GM21619 (cell line): ENCODE data around the gene COLEC12.

Experiments
- ATAC-seq: cut with Tn5 transposase; IDR thresholded peaks from one replicate; pipeline ENCODE4 v1.9.1; 2021; ENCODE audit not compliant: unreplicated experiment

The COLEC12 gene

DNA sequence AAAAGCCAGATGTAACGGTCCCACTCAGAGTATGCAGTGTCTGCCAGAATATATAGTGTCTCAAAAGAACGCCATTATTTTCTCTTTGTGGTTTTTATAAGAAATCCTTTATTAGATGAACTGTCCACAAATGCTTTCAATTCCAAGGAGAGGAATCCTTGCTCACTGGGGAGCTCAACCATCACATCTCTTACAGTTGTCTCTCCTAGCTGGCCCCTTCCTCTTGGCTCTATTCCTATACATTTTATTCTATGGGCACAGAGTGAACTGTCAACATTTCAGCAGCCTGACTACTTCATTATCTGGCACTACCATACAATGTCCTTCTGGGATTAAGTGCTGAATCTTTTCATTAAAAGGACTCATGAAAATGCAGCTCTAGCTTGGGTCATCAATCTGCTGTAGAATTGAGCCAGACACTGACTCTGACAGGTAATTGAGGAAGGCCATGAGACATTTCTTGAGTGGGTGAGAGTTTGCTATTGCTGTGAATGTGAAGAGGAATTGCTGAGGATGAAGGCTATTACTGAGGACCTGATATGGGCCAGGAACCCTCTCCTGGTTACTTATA, 136.2 kb downstream of the COLEC12 start:
- ATAC-seq = no peak

DNA sequence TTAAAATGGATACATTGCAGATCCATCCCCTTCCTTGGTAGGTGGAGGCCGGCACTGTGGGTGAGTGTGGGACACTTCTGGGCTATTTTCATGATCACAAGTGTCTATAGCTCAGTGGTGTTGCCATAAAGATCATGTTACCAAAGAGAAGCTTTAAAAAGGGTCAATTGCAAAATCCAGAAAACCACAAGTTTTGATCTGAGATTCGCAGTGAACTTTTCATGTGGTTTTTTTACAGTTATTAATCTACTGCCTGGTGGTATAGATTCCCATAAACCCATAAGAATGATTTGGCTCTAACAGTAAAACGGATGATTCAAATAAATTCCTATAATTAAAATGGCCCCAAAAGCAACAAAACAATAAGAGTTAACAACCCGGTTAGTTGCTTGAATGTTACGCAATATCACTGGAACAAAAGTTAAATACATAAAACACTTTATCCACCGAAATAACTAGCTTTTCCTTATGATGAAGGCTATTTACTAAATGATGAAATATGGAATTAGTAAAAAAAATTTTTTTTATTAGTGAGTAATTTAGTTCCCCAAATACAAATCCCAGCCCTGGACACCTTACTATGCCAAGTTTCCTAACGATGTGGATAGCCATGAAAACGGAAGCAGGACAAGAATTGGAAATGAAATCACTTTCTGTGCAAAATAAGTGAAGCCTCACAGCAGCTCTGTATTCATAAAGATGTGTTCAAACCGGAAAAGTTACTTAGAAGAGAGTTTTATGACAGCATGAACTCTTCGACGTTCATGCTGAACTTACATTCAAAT, 137.0 kb downstream of the COLEC12 start:
- ATAC-seq = no peak

DNA sequence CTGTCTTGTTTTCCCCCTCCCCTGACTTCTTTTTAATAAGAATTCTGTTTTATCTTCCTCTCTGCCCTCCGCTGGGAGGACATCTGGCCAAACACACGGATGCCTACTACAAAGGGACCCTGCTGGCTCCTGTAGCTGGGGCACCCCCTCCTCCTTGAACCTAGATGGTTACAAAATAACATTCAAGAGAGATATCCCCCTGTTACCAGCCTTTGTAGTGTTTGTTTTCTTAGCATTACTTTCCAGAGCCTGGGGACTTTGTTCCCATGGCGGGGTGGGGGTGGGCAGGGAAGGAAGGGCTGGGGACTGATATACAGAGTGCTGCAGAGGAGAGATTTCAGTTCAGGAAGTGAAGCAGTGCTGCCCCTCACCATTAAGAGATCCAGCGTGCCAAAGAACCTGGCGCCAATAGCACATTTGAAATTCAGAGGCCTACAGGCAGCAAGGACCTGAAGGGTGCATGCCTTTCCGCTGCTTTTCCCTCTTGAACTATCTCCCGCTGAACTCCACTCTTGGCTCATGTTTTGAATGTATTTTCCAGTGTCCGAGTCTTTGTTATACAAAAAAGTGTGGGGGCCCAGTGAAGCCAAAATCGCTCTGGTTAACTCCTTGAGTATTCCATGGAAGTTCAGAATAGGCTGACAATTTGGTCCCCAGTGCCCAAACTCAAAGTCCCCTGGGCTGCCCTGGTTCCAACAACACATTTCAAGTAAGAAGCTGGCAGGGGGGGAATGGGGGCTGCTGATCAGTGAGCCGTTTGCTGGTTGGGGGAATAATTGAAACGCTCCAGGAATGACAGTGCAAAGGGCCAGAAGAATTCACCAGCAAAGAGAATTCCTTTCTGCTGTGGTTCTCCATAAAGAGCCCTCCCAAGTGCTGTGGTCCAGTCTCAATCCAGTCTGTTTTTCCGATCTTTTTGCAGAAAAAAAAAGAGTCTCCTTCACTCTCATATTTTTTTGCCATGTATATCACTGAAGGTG, 137.9 kb downstream of the COLEC12 start:
- no peak for ATAC-seq

DNA sequence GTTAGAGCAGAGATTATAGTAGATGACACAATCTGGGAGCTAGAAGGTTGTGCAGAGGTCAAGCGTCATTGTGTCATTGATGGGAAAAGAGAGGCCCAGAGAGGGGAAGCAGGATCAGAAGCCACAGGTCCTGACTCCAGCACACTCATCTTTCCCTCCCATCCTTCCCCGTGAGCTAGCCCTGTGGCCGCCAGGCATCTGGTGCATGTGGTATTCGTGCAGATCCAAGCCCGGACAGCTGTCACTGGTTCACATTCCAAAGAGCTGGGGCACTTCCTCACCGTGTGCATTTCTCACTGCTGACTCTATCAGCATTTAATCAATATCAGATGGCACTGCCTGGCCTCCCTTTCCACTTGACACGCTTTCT, 138.6 kb downstream of the COLEC12 start:
- ATAC-seq = no peak

DNA sequence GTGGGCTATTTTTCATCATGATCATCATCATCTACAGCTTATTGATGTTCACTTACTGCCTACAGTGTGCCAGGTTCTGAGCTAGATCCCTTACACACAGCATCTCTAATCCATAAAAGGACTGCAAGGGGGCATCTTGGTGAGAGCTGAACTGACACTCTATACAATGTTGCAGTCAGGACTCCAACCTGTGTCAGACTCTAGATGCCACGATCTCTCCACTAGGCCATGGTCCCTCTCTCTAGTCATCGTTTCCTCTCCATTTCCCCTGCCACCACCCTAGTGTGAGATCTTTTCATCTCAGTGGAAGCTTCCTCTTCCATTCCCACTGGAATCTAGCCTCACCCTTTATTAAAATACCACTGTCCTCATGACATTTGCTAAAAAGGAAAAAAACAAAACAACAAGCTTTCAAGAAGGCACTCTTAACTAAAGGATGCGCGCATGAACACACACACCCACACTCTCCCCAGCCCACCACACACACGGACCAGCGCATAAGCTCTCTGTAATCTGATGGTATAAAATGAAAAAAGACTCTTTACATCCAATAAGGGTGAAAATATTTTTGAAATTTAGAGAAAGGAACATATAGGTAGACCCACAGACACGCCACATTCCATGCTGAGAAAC, 139.3 kb downstream of the COLEC12 start:
- ATAC-seq = no peak

DNA sequence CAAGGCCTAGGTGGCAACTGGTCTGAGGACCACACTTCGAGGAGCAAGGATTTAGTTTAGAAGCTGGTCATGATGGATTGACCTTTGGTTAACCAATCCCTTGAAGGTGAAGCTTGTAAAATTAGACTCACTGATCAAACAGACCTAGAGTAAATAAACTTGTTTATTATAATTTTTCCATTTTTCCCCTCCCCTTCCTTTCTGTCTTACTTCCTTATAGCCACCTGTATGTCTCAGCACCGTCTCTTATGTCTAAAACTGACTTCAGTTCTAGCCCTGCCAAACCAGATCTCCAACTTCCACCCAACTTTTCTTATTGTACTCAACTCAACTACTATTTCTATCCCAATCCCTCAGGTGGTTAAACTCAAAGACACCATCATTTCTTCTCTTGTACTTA, 139.8 kb downstream of the COLEC12 start:
- ATAC-seq = no peak

DNA sequence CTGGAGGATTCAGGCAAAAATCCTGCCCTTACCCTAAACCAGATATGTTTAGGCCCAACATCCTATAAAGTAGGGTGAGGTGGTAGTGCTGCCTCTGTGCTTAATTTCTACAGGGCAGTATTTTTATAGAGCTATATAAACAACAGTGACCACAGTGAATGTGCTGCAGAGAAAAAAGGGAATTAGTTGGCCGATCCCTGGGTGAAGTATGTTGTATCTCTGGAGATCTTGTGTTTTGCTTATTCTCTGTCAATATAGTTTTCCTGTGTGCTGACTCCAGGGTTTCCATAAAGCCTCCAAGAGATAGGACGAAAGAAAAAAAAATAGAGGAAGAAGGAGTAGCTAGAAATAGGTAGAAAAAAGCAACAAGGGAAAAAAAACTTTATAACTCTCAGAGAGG, 143.7 kb downstream of the COLEC12 start:
- no peak for ATAC-seq

DNA sequence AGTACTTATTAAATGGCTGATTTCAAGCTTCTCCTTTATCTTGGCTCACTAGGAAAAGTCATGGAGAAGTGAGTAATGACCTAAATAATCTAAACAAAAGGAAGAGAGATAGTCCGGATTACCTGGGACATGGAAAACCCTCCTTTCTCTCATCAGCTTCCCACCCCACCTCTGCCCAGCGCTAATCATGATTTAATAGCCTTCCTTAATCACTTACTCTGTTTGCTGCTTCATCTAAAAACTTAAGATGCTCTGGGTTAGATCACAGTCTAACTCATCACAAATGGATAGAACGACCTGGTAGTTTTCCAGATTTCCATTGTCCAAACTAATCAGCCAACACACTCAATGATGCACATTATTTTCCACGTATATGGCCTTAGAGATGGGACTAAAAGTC, 144.8 kb downstream of the COLEC12 start:
- ATAC-seq = no peak

DNA sequence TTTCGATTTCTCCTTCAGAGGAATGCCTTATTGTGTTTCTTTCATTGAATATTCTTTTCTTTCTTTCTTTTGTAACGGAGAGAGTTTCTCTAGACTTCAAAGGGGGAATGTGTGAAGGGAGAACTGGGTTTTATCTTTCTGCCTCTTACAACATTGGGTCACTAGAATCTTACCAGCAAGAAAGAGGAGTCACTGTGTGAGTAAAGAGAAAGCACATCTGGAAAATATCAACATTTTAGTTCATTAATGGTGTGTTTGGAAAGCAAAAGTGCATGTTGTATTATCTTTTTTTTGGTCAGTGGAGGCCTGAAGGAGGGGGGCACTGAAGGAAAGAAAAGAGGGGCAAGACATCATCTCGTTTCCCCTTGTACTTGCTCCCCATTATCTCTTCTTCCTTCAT, 146.0 kb downstream of the COLEC12 start:
- no peak for ATAC-seq

DNA sequence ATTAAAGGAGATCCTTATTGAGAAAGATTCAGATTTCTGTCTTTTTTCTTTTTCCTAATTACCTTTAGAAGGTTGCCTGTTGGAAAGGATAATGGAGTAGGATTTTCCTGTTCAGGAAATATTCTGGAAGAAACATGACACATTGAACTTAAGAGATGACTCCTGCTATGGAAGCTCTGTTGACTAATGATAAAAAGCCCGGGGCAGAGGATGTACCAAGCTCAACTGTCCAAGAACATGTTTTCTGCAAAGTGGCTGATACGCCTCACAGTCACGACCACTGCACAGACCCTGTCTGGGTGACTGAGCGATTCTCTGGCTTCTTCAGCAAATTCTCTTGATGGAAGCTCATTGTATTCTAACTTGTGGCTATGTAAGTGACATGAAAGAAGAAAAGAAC, 146.5 kb downstream of the COLEC12 start:
- ATAC-seq = no peak

DNA sequence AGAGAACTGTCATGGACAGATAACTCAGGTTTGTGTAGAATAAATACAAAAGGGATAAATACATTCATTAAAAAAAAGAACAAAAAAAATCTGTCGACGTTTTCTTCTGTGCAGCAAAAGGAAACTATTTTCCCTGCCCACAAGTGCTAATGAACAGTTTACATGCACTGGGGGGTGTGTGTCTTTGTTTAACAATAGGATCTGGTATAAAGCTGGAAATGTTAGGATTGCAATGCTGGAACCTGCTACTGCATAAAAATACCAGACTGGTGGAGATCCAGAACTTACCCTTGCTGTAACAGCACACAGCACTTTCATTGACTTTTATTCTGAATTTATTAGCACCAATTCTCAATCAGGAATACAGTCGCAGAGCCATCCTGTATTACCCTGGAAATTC, 148.1 kb downstream of the COLEC12 start:
- no peak for ATAC-seq

DNA sequence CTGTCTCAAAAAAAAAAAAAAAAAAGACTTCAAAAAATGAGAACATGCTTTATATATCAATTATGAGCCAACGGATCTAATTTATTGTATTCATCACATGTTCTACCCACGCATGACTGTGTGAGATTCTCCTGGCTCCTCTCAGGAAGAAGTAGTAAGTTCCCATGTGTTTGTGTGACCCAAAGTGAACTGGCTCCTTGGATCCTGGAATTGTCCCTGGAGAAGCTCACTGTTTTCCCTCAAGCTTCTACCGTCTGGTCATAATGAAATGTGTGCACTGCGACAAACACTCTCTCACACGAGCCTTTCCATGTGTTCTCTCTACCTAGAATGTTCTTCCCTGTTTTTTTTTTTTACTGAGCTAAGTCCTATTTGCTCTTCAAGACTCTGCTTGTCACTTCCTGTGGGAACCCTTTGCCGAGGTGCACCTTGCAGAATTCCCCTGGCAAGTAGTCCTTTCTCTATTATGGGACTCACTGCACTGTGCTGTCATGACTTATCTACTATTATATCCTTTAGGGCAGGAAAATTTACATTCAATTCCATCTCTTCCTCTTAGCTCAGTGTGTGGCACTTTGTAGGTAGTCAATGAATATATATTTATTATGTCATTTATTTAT, 149.4 kb downstream of the COLEC12 start:
- ATAC-seq = no peak

DNA sequence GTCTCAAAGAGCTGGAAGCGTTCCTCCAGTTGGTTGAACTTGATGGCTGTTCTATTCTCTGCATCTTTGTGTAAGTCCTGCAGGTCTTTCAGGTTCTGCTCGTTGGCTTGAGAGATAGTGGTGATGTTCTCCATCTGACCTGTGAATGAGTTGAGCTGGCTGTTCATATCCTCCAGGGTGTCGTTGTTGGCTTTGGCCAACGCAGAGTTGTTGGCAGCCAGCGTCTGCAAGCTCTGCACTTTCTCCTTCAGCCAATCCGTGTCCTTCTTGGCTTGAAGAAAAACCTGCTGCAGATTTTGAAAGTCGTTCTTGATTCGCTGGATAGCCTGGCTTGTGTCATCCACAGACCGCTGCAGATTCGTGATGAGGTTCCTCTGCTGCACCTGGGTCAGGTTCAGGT, 153.9 kb downstream of the COLEC12 start:
- no peak for ATAC-seq

DNA sequence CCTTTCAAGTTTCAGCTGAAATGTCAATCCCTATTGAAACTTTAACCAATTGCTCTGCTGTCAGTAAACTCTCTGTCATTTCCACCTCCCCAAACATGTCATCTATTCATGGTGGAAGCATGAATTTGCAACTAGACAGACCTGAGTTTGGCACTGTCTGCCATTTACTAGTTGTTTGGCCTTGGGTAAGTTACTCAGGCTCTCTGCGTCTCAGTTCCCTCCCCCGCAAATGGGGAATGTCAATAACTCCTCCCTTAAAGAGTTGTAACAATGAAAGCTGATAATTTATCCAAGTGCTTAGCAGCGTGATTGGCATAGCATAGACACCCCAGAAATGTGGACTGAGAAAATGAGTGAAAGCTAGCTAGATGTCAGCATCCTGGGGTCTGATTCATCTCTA, 159.4 kb downstream of the COLEC12 start:
- no peak for ATAC-seq

DNA sequence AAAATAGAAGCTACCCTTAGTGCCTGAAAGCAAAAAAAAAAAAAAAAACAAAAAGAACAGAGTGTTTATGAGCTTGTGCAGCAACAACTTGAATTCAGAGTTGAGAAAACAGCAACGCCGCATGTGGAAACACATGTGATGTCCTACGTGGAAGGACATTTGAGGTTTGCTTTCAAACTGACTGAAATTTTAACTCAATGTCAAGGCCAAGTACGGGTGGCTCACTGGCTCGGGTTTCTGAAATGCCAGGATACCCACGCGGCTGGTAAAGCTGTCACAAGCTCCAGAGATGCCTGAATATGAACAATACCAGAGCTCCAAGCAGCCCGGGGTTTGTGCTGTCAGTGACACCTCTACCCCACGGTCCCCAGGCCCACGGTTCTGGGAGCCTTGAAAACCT, 160.5 kb downstream of the COLEC12 start:
- no peak for ATAC-seq

DNA sequence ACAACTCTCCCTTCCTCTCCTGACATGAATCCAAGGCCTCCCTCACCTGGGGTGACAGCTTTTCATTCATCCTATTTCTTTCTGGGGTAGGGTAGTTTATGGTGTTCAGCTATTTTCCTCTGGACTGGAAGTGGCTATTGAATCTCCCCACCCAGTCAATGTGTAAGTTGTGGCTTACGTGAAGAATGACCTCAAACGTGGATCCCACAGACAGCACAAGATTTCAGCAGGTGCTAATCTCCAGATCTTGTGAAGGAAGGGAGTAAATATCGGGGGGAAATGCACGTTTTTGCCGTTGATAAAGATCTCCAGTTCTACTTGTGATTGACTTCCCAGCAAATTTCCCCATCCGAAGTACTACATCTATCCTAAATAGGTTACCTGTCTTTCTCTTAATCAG, 161.3 kb downstream of the COLEC12 start:
- no peak for ATAC-seq

DNA sequence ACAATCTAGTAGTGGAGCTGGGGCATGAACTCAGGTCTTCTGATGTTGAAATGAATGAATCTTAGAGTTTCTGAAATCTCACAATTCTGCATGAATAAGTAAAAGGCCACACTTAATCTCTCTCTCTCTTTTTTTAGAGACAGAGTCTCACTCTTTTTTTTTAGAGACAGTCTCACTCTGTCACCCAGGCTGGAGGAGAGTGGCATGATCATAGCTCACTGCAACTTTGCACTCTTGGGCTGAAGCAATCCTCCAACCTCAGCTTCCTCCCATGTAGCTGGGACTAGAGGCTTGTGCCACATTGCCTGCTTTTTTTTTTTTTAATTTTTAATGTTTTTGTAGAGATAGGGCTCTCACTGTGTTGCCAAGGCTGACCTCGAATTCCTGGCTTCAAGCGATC, 163.8 kb downstream of the COLEC12 start:
- no peak for ATAC-seq

DNA sequence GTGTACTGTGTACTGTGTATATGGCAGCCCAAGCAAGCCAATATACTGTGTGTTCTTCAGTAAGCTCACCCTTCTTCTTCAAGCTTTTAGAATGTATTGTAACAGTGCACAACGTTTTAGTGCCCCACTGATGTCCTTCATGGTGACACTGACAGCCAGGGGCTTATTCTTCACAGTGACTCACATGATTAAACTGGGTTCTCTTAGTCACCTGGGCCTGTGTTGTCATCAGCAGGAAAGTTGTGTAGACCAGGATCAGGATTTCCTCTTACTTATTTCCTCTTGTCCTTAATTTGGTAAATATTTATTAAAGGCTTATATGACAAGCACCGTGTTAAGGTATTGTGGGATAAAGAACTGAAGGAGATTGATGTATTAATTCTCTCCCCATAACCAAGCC, 164.8 kb downstream of the COLEC12 start:
- no peak for ATAC-seq

DNA sequence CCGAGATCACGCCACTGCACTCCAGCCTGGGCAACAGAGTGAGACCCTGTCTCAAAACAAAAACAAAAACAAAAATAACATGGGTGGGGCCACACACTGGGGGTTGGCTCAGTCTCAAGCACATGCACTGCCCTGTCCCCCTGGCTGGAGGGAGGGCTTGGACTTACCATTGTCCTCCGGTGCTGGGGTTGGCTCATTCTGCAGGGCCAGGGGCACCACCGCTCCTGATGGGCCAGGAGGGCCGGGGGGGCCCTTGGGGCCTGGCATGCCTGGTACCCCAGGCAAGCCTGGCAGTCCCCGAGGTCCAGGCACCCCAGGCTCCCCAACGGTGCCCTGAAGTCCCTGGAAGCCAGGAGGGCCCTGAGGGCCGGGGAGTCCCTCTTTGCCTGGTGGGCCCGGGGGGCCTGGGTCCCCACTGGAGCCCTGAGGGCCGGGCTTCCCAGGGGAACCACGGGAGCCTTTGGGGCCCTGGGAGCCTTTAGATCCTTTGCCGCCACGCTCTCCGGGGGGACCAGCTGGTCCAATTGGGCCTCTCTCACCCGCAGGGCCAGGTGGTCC, 165.8 kb downstream of the COLEC12 start:
- ATAC-seq = no peak

DNA sequence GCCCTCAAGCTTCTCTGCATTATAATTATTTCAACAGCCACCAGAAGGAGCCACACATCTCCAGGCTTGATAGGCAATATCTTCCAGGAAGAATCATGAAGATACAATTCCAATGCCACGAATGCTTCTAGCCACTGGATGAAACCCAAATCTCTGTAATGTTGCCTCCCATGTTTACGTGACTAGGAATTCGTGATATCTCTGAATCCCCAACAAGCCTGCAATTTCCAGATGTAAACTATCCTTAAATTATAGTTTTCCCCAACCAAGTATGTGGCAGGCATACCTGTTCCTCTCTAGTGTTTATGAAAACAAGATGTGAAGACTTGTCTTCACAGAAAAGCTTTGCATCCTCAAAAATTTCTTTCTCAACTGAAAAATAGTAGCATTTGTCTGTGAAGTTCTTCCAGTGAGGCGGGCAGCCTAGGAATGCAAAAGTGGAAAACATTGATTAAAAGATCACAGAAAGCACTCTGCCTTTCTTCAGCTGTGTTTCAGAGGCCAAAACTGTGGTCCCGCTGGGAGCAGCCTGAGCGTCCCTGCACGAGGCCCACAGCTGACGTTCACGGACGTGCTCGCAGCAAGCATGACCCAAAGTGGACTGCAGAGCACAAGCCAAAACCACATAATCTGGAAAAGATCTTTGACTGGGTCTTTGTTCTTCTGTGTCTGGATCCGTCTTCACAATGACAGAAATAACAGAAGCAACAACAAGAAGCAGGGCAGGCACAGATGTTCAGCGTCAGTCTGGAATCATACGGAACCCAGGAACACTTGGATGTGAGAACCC, 167.6 kb downstream of the COLEC12 start:
- no peak for ATAC-seq
